ENCODE results near the gene ENOX1. TPM values are rescaled to one million over a fixed set of nuclear protein-coding genes. Genes with fewer than 3 reads are reported as not detected.

ENOX1 gene
- total and polyA plus RNA-seq, 5 donors, result 2.1 to 2.6 (median 2.2) TPM

GRCh38 chr13:43484432-43485225 lies 302.1 kb downstream of the ENOX1 start:
- Histone ChIP-seq H3K9me3 (ENCODE audit: control insufficient read depth, low read length) (no peaks in the 10 kb centered on the region), H3K4me1 (ENCODE audit: control insufficient read depth, insufficient read depth, low read length) (no peaks in the 10 kb centered on the region), H3K4me3 (ENCODE audit: low read length) (no peak overlapping the region), H3K27me3 (ENCODE audit: control insufficient read depth, insufficient read depth) (no peaks in the 10 kb centered on the region), H3K27ac (ENCODE audit: low read length) (no peak overlapping the region)
- 83% methylated on average over 2 of the region's 2 CpGs for WGBS
- ATAC-seq, result peak in 1 of 2 donors; percentile 43
- no peak for DNase-seq
- intact Hi-C loops (cut with DNase I), result no loop called here

DNA sequence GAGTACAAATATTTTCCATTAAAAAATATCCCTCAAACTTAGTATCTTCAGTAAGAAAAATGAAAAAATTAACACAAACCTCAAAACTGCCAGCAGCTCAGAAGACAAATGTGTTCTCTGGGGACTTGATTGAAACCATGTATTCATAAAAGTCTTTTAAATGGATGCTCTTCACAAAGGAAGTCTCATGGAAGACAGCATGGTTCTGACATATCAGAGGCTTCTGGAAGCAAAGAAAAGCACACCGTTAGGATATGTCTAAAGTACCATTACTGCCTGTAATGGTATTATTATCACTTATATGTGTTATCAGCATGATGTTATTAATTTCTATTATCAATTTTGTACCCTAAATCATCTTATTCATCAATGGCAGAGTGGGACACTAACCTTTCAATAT lies 302.8 kb downstream of the ENOX1 start:
- no peak overlapping the region for H3K4me3 ChIP-seq (ENCODE audit: low read length)
- DNase-seq, result no peak
- no peak overlapping the region for H3K27ac ChIP-seq (ENCODE audit: low read length)

GRCh38 chr13:43482641-43483040 lies 304.1 kb downstream of the ENOX1 start:
- no peaks in the 10 kb centered on the region for H3K27me3 ChIP-seq (ENCODE audit: control insufficient read depth, insufficient read depth)
- no peak overlapping the region for H3K27ac ChIP-seq (ENCODE audit: low read length)
- ATAC-seq (no peak), DNase-seq (no peak)
- no peaks in the 10 kb centered on the region for H3K4me1 ChIP-seq (ENCODE audit: control insufficient read depth, insufficient read depth, low read length)
- 77% methylated on average over 3 of the region's 3 CpGs for WGBS
- intact Hi-C loops (cut with DNase I), result no loop called here
- H3K9me3 ChIP-seq (ENCODE audit: control insufficient read depth, low read length), result no peaks in the 10 kb centered on the region
- H3K4me3 ChIP-seq (ENCODE audit: low read length), result no peak overlapping the region

More for the DNA sequence above, 302.8 kb downstream of the ENOX1 start:
- ATAC-seq, result no peak
- intact Hi-C loops (cut with DNase I), result no loop called here
- 88% methylated on average over 1 of the region's 1 CpG for WGBS
- no peaks in the 10 kb centered on the region for H3K4me1 ChIP-seq (ENCODE audit: control insufficient read depth, insufficient read depth, low read length)
- H3K9me3 ChIP-seq (ENCODE audit: control insufficient read depth, low read length), result no peaks in the 10 kb centered on the region
- H3K27me3 ChIP-seq (ENCODE audit: control insufficient read depth, insufficient read depth), result no peaks in the 10 kb centered on the region

GRCh38 chr13:43482026-43482425 lies 304.7 kb downstream of the ENOX1 start:
- no peak for DNase-seq
- H3K27ac ChIP-seq (ENCODE audit: low read length), result no peak overlapping the region
- H3K4me3 ChIP-seq (ENCODE audit: low read length), result no peak overlapping the region
- H3K4me1 ChIP-seq (ENCODE audit: control insufficient read depth, insufficient read depth, low read length), result no peaks in the 10 kb centered on the region
- H3K27me3 ChIP-seq (ENCODE audit: control insufficient read depth, insufficient read depth), result no peaks in the 10 kb centered on the region
- H3K9me3 ChIP-seq (ENCODE audit: control insufficient read depth, low read length), result no peaks in the 10 kb centered on the region
- intact Hi-C loops (cut with DNase I), result no loop called here
- WGBS, result 92% methylated on average over 2 of the region's 2 CpGs
- ATAC-seq, result no peak

DNA sequence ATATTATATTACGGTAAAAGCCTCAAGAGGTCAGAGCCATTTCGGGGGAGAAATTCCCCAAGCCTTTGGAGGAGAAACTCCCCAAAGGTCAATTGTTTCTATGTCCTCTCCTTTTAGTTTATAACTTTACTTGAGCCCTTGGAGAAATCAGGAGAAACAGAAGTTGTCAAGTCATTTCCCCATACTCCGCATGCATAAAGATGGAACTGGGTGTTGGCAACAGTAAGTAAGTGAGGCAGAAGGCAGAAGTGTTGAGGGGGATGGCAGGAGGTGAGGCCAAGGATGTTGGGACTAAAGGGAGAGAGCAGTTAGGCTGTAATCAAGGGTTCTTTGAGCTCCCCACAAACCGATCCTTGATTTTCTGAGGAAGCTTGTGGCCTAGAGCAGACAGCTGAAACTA lies 307.9 kb downstream of the ENOX1 start:
- no peaks in the 10 kb centered on the region for H3K27me3 ChIP-seq (ENCODE audit: control insufficient read depth, insufficient read depth)
- no peaks in the 10 kb centered on the region for H3K9me3 ChIP-seq (ENCODE audit: control insufficient read depth, low read length)
- DNase-seq (no peak), ATAC-seq (no peak)
- H3K4me3 ChIP-seq (ENCODE audit: low read length), result no peak overlapping the region
- no peaks in the 10 kb centered on the region for H3K4me1 ChIP-seq (ENCODE audit: control insufficient read depth, insufficient read depth, low read length)
- no peak overlapping the region for H3K27ac ChIP-seq (ENCODE audit: low read length)
- WGBS, result 90% methylated on average over 4 of the region's 4 CpGs
- intact Hi-C loops (cut with DNase I), result no loop called here

- WGBS, result 61% methylated on average over 4 of the region's 4 CpGs
- H3K27ac ChIP-seq (ENCODE audit: low read length), result no peak overlapping the region
- ATAC-seq (no peak), DNase-seq (no peak)
- H3K4me1 ChIP-seq (ENCODE audit: control insufficient read depth, insufficient read depth, low read length), result no peaks in the 10 kb centered on the region
- H3K9me3 ChIP-seq (ENCODE audit: control insufficient read depth, low read length), result no peaks in the 10 kb centered on the region
- intact Hi-C loops (cut with DNase I), result no loop called here
- H3K27me3 ChIP-seq (ENCODE audit: control insufficient read depth, insufficient read depth), result no peaks in the 10 kb centered on the region
- H3K4me3 ChIP-seq (ENCODE audit: low read length), result no peak overlapping the region
These were observed 308.6 kb downstream of the ENOX1 start for GRCh38 chr13:43478211-43478610.

- intact Hi-C loops (cut with DNase I), result no loop called here
- 53% methylated on average over 2 of the region's 2 CpGs for WGBS
- Histone ChIP-seq H3K4me1 (ENCODE audit: control insufficient read depth, insufficient read depth, low read length) (no peaks in the 10 kb centered on the region), H3K4me3 (ENCODE audit: low read length) (no peak overlapping the region), H3K27me3 (ENCODE audit: control insufficient read depth, insufficient read depth) (no peaks in the 10 kb centered on the region), H3K27ac (ENCODE audit: low read length) (no peak overlapping the region), H3K9me3 (ENCODE audit: control insufficient read depth, low read length) (no peaks in the 10 kb centered on the region)
- ATAC-seq, result peak in 1 of 2 donors; percentile 77
- DNase-seq, result peak in 2 of 3 donors; percentile 49 to 60
These were observed 311.6 kb downstream of the ENOX1 start for GRCh38 chr13:43475140-43475539.

GRCh38 chr13:43473437-43473836 lies 313.3 kb downstream of the ENOX1 start:
- DNase-seq, result no peak

DNA sequence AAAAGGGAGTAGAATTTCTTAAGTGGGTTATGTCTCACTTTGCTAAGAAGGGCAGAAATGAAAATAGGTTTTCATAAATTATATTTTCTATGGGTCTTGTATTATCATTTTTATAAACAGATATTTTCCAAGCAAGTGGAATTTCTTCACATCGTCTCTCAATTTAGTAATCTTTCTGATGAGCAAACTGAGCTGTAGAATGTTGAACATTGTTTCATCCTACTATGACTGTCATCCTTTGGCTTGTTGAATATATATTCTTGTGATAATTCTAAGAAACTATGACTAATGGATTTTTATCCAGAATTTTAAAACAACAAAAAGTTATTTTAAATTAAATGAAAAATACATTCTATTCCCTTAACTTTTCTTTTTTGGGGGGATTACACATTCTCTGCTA lies 313.8 kb downstream of the ENOX1 start:
- Histone ChIP-seq H3K27me3 (ENCODE audit: control insufficient read depth, insufficient read depth) (no peaks in the 10 kb centered on the region), H3K9me3 (ENCODE audit: control insufficient read depth, low read length) (no peaks in the 10 kb centered on the region), H3K4me3 (ENCODE audit: low read length) (no peak overlapping the region), H3K4me1 (ENCODE audit: control insufficient read depth, insufficient read depth, low read length) (no peaks in the 10 kb centered on the region), H3K27ac (ENCODE audit: low read length) (no peak overlapping the region)
- ATAC-seq (no peak), DNase-seq (no peak)
- intact Hi-C loops (cut with DNase I), result no loop called here
- WGBS, result 39% methylated on average over 1 of the region's 1 CpG

More at GRCh38 chr13:43473437-43473836, 313.3 kb downstream of the ENOX1 start:
- intact Hi-C loops (cut with DNase I), result no loop called here
- H3K27me3 ChIP-seq (ENCODE audit: control insufficient read depth, insufficient read depth), result no peaks in the 10 kb centered on the region
- ATAC-seq, result peak; percentile 48 to 72
- H3K4me3 ChIP-seq (ENCODE audit: low read length), result no peak overlapping the region
- no peaks in the 10 kb centered on the region for H3K4me1 ChIP-seq (ENCODE audit: control insufficient read depth, insufficient read depth, low read length)
- no peak overlapping the region for H3K27ac ChIP-seq (ENCODE audit: low read length)
- no peaks in the 10 kb centered on the region for H3K9me3 ChIP-seq (ENCODE audit: control insufficient read depth, low read length)
- WGBS, result 15% methylated on average over 1 of the region's 1 CpG

DNA sequence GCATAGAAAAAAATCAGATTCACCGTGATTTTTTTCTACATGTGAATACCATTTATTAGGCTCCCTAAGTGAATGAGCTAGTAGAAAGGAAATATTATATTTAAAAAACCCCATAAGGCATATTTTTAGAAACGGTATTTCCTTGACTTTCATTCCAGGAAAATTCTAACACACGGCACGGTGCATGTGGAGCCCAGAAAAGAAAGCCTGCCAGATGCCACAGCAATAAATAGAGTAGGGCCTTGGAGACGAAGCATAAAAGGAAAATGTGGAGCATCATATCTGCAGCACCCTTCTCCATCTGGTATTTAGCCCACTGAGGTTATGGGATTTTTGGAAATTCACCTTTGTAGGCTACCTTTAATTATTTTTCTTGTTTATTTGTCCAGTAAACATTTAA lies 314.4 kb downstream of the ENOX1 start:
- Histone ChIP-seq H3K4me3 (ENCODE audit: low read length) (no peak overlapping the region), H3K4me1 (ENCODE audit: control insufficient read depth, insufficient read depth, low read length) (no peaks in the 10 kb centered on the region), H3K9me3 (ENCODE audit: control insufficient read depth, low read length) (no peaks in the 10 kb centered on the region), H3K27me3 (ENCODE audit: control insufficient read depth, insufficient read depth) (no peaks in the 10 kb centered on the region), H3K27ac (ENCODE audit: low read length) (no peak overlapping the region)
- DNase-seq (no peak), ATAC-seq (peak; percentile 40 to 60)
- intact Hi-C loops (cut with DNase I), result no loop called here
- WGBS, result 18% methylated on average over 5 of the region's 5 CpGs

GRCh38 chr13:43470610-43471009 lies 316.2 kb downstream of the ENOX1 start:
- Histone ChIP-seq H3K4me3 (ENCODE audit: low read length) (no peak overlapping the region), H3K9me3 (ENCODE audit: control insufficient read depth, low read length) (no peaks in the 10 kb centered on the region), H3K4me1 (ENCODE audit: control insufficient read depth, insufficient read depth, low read length) (no peaks in the 10 kb centered on the region), H3K27me3 (ENCODE audit: control insufficient read depth, insufficient read depth) (no peaks in the 10 kb centered on the region), H3K27ac (ENCODE audit: low read length) (no peak overlapping the region)
- WGBS, result 97% methylated on average over 2 of the region's 2 CpGs
- DNase-seq, result no peak
- intact Hi-C loops (cut with DNase I), result no loop called here
- no peak for ATAC-seq

GRCh38 chr13:43469791-43470190 lies 317.0 kb downstream of the ENOX1 start:
- 74% methylated on average over 1 of the region's 1 CpG for WGBS
- intact Hi-C loops (cut with DNase I), result no loop called here

More at GRCh38 chr13:43469791-43470190, 317.0 kb downstream of the ENOX1 start:
- no peaks in the 10 kb centered on the region for H3K27me3 ChIP-seq (ENCODE audit: control insufficient read depth, insufficient read depth)
- H3K9me3 ChIP-seq (ENCODE audit: control insufficient read depth, low read length), result no peaks in the 10 kb centered on the region
- DNase-seq, result no peak
- no peak overlapping the region for H3K27ac ChIP-seq (ENCODE audit: low read length)
- no peak for ATAC-seq
- no peaks in the 10 kb centered on the region for H3K4me1 ChIP-seq (ENCODE audit: control insufficient read depth, insufficient read depth, low read length)
- no peak overlapping the region for H3K4me3 ChIP-seq (ENCODE audit: low read length)

Data from right cardiac atrium (tissue), 5 donors.